SK-N-SH treated with all-trans-retinoic acid at 6 μM for 48 hours (cell line): ENCODE data around the gene APEH.

Source experiments
- ATAC-seq: fragments of 200-7000 bp; cut with Tn5 transposase; 3 replicates; pipeline ENCODE4 v1.9.1; 2020; ENCODE audit warnings: mild to moderate bottlenecking, moderate library complexity
- ARNTL ChIP-seq: fragments of 450-650 bp; formaldehyde crosslinking; IDR thresholded peaks from 2 replicates; pipeline ENCODE4 v1.5.0; 2020; ENCODE audit warnings: low read depth, mild to moderate bottlenecking, moderate library complexity, borderline replicate concordance
- BACH2 ChIP-seq: fragments of 250-450 bp; sonication (Bioruptor Pico); IDR thresholded peaks from 2 replicates; pipeline ENCODE4 v1.9.0; 2021; ENCODE audit warnings: mild to moderate bottlenecking, borderline replicate concordance
- CSDC2 ChIP-seq: fragments of 250-450 bp; sonication (Bioruptor Pico); IDR thresholded peaks from 2 replicates; pipeline ENCODE4 v1.5.0; 2020; ENCODE audit warnings: mild to moderate bottlenecking, moderate library complexity
- ESRRG ChIP-seq: fragments of 250-450 bp; sonication (Bioruptor Pico); IDR thresholded peaks from 2 replicates; pipeline ENCODE4 v1.6.1; 2021; ENCODE audit warnings: mild to moderate bottlenecking
- GLIS3 ChIP-seq: fragments of 250-450 bp; sonication (Bioruptor Pico); IDR thresholded peaks from 2 replicates; pipeline ENCODE4 v1.5.0; 2020; ENCODE audit warnings: mild to moderate bottlenecking, moderate library complexity
- ISL1 ChIP-seq: fragments of 250-450 bp; sonication (Bioruptor Pico); IDR thresholded peaks from 2 replicates; pipeline ENCODE4 v2.1.2; 2022; ENCODE audit warnings: mild to moderate bottlenecking, moderate library complexity
- OSR1 ChIP-seq: fragments of 250-450 bp; sonication (Bioruptor Pico); IDR thresholded peaks from 2 replicates; pipeline ENCODE4 v1.8.0; 2022; ENCODE audit warnings: moderate library complexity, mild to moderate bottlenecking, inconsistent platforms
- RARB ChIP-seq: fragments of 250-450 bp; sonication (Bioruptor Pico); IDR thresholded peaks from 2 replicates; pipeline ENCODE4 v1.8.0; 2021; ENCODE audit warnings: mild to moderate bottlenecking, moderate library complexity
- SNAI2 ChIP-seq: fragments of 250-450 bp; sonication (Bioruptor Pico); IDR thresholded peaks from 2 replicates; pipeline ENCODE4 v1.5.0; 2020; ENCODE audit warnings: mild to moderate bottlenecking, moderate library complexity
- TCF4 ChIP-seq: fragments of 250-450 bp; sonication (Bioruptor Pico); IDR thresholded peaks from 2 replicates; pipeline ENCODE4 v1.8.0; 2021; ENCODE audit warnings: mild to moderate bottlenecking, moderate library complexity, borderline replicate concordance
- TOX ChIP-seq: fragments of 250-450 bp; sonication (Bioruptor Pico); IDR thresholded peaks from 2 replicates; pipeline ENCODE4 v1.8.0; 2021; ENCODE audit warnings: mild to moderate bottlenecking, moderate library complexity, borderline replicate concordance
- ZC3H10 ChIP-seq: fragments of 250-450 bp; sonication (Bioruptor Pico); IDR thresholded peaks from 2 replicates; pipeline ENCODE4 v1.5.1; 2021; ENCODE audit warnings: mild to moderate bottlenecking, moderate library complexity
- ZFP30 ChIP-seq: fragments of 450-650 bp; formaldehyde crosslinking; IDR thresholded peaks from 2 replicates; pipeline ENCODE4 v1.5.0; 2022; ENCODE audit warnings: mild to moderate bottlenecking, moderate library complexity
- ZNF565 ChIP-seq: fragments of 450-650 bp; formaldehyde crosslinking; conservative IDR thresholded peaks from 2 replicates; pipeline ENCODE4 v1.5.0; 2020; ENCODE audit warnings: low read depth, mild to moderate bottlenecking, moderate library complexity
- ZNF70 ChIP-seq: fragments of 450-650 bp; formaldehyde crosslinking; IDR thresholded peaks from 2 replicates; pipeline ENCODE4 v1.5.0; 2020; ENCODE audit warnings: mild to moderate bottlenecking, moderate library complexity
- ZNF8 ChIP-seq: fragments of 450-650 bp; formaldehyde crosslinking; IDR thresholded peaks from 2 replicates; pipeline ENCODE4 v1.5.0; 2020; ENCODE audit warnings: mild to moderate bottlenecking, moderate library complexity
- TF ChIP-seq, protein P1 (sequence below): fragments of 250-450 bp; sonication (Bioruptor Pico); IDR thresholded peaks from 2 replicates; pipeline ENCODE4 v1.8.0; 2021; ENCODE audit warnings: low read depth, mild to moderate bottlenecking, moderate library complexity, borderline replicate concordance
- TF ChIP-seq, protein P2 (sequence below): fragments of 250-450 bp; sonication (Bioruptor Pico); IDR thresholded peaks from 2 replicates; pipeline ENCODE4 v1.5.1; 2021; ENCODE audit warnings: mild to moderate bottlenecking, moderate library complexity
- TF ChIP-seq, protein P3 (sequence below): fragments of 250-450 bp; sonication (Bioruptor Pico); IDR thresholded peaks from 2 replicates; pipeline ENCODE4 v1.5.1; 2020; ENCODE audit warnings: low read depth, mild to moderate bottlenecking, moderate library complexity
- TF ChIP-seq, protein P4 (sequence below): fragments of 250-450 bp; sonication (Bioruptor Pico); IDR thresholded peaks from 2 replicates; pipeline ENCODE4 v1.8.0; 2020; ENCODE audit warnings: mild to moderate bottlenecking, moderate library complexity, borderline replicate concordance

Gene APEH

DNA sequence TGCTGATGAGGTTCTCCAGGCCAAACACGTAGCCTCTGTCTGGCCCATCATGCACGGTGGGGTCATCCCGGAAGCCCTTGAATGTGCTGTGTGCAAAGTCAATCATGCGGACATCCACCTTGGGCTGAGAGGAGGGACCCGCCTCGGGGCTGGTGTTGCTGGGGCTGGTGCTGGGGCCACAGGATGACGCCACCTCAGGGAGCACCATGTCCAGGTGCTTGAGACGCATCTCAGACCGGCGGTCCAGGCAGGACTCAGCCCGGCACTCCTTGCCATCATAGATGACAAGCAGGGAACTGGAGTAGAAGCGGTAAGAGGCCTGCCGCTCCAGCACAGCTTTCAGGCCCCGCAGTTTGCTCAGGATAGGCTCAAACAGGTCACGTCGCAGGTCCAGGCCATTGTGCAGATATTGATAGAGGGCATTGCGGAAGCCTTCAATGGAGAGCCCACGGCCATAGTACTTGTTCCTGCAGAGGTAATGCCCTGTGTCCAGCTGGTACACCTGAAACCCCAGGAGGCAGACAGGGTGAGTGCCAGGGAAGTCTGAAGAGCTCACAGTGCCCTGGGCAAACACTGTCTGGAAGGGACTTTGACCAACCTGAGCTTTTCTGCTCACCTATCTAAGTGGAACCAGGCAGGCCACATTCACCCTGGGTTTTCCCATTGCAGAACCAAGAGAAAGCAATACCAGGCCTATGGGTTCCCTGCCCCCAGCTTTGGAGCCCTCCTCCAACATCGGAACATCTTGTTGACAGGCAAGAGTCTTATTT, 53.2 kb downstream of the APEH start:
- no peak for ATAC-seq
- TF ChIP-seq, protein P1, sequence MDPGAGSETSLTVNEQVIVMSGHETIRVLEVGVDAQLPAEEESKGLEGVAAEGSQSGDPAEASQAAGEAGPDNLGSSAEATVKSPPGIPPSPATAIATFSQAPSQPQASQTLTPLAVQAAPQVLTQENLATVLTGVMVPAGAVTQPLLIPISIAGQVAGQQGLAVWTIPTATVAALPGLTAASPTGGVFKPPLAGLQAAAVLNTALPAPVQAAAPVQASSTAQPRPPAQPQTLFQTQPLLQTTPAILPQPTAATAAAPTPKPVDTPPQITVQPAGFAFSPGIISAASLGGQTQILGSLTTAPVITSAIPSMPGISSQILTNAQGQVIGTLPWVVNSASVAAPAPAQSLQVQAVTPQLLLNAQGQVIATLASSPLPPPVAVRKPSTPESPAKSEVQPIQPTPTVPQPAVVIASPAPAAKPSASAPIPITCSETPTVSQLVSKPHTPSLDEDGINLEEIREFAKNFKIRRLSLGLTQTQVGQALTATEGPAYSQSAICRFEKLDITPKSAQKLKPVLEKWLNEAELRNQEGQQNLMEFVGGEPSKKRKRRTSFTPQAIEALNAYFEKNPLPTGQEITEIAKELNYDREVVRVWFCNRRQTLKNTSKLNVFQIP (CRISPR knock-in tag), result no peak
- no peak for TF ChIP-seq RARB (CRISPR knock-in tag)
- no peak for TF ChIP-seq ARNTL
- TF ChIP-seq ZNF565 (CRISPR knock-in tag), result no peak
- TF ChIP-seq ISL1 (CRISPR knock-in tag), result no peak
- no peak for TF ChIP-seq ZNF8 (CRISPR knock-in tag)
- TF ChIP-seq, protein P2, sequence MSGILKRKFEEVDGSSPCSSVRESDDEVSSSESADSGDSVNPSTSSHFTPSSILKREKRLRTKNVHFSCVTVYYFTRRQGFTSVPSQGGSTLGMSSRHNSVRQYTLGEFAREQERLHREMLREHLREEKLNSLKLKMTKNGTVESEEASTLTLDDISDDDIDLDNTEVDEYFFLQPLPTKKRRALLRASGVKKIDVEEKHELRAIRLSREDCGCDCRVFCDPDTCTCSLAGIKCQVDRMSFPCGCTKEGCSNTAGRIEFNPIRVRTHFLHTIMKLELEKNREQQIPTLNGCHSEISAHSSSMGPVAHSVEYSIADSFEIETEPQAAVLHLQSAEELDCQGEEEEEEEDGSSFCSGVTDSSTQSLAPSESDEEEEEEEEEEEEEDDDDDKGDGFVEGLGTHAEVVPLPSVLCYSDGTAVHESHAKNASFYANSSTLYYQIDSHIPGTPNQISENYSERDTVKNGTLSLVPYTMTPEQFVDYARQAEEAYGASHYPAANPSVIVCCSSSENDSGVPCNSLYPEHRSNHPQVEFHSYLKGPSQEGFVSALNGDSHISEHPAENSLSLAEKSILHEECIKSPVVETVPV, result no peak
- no peak for TF ChIP-seq CSDC2 (CRISPR knock-in tag)

DNA sequence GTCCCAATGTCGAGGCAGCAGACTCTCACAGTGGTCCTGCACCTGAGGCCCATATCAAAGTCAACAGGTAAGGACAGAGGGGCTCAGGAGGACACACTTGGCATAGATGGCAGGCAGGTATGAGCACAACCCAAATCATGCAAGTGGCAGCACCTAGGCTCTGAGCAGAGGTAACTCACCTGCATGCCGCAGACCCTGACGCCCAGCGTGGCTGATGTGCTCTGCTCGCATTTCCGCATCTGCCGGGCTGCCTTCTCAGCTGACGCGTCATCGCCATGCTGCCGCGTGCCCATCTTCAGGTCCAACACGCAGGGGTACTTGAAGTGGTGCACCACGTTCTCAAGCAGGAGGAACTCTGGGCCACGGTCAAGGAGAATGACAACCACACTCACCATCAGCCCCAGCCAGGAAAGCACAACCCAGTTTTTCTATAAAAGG, 53.8 kb downstream of the APEH start:
- TF ChIP-seq ARNTL, result no peak
- TF ChIP-seq ZNF70 (CRISPR knock-in tag), result no peak
- no peak for TF ChIP-seq TOX (CRISPR knock-in tag)
- TF ChIP-seq, protein P2, result no peak
- no peak for TF ChIP-seq RARB (CRISPR knock-in tag)
- no peak for TF ChIP-seq GLIS3 (CRISPR knock-in tag)
- ATAC-seq, result no peak

DNA sequence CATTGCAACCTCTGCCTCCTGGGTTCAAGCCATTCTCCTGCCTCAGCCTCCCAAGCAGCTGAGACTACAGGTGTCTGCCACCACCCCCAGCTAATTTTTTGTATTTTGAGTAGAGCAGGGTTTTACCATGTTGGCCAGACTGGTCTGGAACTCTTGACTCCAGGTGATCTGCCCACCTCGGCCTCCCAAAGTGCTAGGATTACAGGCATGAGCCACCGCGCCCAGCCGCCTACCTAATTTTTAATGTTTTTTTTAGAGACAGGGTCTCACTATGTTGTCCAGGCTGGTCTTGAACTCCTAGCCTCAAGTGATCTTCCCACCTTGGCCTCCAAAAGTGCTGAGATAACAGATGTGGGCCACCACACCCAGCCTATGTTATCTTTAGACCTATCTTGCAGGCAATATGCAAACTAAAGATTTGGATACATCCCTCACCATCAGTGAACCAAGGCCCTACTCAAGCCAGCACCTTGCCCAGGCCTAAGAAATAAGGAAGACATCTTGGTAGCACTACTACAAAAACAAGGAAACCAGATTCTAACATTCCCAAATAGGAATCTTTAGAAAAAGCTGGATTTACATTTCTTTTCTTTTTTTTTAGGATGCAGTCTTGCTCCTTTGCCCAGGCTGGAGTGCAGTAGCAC, 55.9 kb downstream of the APEH start:
- no peak for ATAC-seq
- TF ChIP-seq ESRRG, result no peak
- TF ChIP-seq ZC3H10 (CRISPR knock-in tag), result no peak
- TF ChIP-seq TCF4 (CRISPR knock-in tag), result no peak
- no peak for TF ChIP-seq BACH2 (CRISPR knock-in tag)
- TF ChIP-seq, protein P1 (CRISPR knock-in tag), result no peak
- TF ChIP-seq OSR1, result no peak
- no peak for TF ChIP-seq SNAI2 (CRISPR knock-in tag)
- TF ChIP-seq, protein P3, sequence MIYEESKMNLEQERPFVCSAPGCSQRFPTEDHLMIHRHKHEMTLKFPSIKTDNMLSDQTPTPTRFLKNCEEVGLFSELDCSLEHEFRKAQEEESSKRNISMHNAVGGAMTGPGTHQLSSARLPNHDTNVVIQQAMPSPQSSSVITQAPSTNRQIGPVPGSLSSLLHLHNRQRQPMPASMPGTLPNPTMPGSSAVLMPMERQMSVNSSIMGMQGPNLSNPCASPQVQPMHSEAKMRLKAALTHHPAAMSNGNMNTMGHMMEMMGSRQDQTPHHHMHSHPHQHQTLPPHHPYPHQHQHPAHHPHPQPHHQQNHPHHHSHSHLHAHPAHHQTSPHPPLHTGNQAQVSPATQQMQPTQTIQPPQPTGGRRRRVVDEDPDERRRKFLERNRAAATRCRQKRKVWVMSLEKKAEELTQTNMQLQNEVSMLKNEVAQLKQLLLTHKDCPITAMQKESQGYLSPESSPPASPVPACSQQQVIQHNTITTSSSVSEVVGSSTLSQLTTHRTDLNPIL (CRISPR knock-in tag), result no peak
- TF ChIP-seq ZNF565 (CRISPR knock-in tag), result no peak
- TF ChIP-seq RARB (CRISPR knock-in tag), result no peak
- TF ChIP-seq, protein P4, sequence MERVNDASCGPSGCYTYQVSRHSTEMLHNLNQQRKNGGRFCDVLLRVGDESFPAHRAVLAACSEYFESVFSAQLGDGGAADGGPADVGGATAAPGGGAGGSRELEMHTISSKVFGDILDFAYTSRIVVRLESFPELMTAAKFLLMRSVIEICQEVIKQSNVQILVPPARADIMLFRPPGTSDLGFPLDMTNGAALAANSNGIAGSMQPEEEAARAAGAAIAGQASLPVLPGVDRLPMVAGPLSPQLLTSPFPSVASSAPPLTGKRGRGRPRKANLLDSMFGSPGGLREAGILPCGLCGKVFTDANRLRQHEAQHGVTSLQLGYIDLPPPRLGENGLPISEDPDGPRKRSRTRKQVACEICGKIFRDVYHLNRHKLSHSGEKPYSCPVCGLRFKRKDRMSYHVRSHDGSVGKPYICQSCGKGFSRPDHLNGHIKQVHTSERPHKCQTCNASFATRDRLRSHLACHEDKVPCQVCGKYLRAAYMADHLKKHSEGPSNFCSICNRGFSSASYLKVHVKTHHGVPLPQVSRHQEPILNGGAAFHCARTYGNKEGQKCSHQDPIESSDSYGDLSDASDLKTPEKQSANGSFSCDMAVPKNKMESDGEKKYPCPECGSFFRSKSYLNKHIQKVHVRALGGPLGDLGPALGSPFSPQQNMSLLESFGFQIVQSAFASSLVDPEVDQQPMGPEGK (CRISPR knock-in tag), result no peak
- TF ChIP-seq ZNF8 (CRISPR knock-in tag), result no peak
- no peak for TF ChIP-seq ZFP30 (CRISPR knock-in tag)
- TF ChIP-seq TOX (CRISPR knock-in tag), result no peak
- no peak for TF ChIP-seq GLIS3 (CRISPR knock-in tag)
- no peak for TF ChIP-seq CSDC2 (CRISPR knock-in tag)
- TF ChIP-seq ISL1 (CRISPR knock-in tag), result no peak
- TF ChIP-seq ZNF70 (CRISPR knock-in tag), result no peak
